Measurements from ENCODE around the gene ARHGEF28. TPM values are rescaled to one million over a fixed set of nuclear protein-coding genes. Genes with fewer than 3 reads are reported as not detected.

ARHGEF28 gene
- total RNA-seq, 1 experiment from 2014 or later: 6.1 TPM

GRCh38 chr5:73987915-73988314 is 361.9 kb downstream of the ARHGEF28 start:
- H3K27me3 ChIP-seq (ENCODE audit: insufficient read depth, low read length): no peaks in the 10 kb centered on the region
- no peak overlapping the region for H3K9ac ChIP-seq (ENCODE audit: low read length)
- ChIA-PET POLR2A (no interaction called here), RAD21 (ENCODE audit: low non-redundant PET in 1 of 2, low total read pairs in 2 of 2, uncharacterized antibody in 2 of 2, unreplicated experiment in 2 of 2) (no interaction called here), CTCF (no interaction called here)
- no peaks in the 10 kb centered on the region for H3K79me2 ChIP-seq (ENCODE audit: insufficient read depth, low read length)
- TF ChIP-seq TCF7L2 (IDR thresholded peaks at IDR 0.05; ENCODE audit: borderline replicate concordance, extremely low read depth, insufficient read depth, insufficient read length) (no peak), CTCF (IDR thresholded peaks at IDR 0.05 in 2 of 3, conservative IDR thresholded peaks at IDR 0.05 in 1 of 3; ENCODE audit: borderline replicate concordance in 1 of 3, insufficient read depth in 1 of 3, low read depth in 2 of 3, low read length in 2 of 3) (no peak), ATF3 (IDR thresholded peaks at IDR 0.05) (no peak), CEBPB (IDR thresholded peaks at IDR 0.05; ENCODE audit: low read depth) (no peak), MAX (IDR thresholded peaks at IDR 0.05) (no peak), REST (IDR thresholded peaks at IDR 0.05; ENCODE audit: low read depth) (no peak), POLR2A (IDR thresholded peaks at IDR 0.05; ENCODE audit: borderline replicate concordance, extremely low read depth, insufficient read depth, insufficient read length) (no peak), ZBTB33 (IDR thresholded peaks at IDR 0.05; ENCODE audit: extremely low read depth, insufficient replicate concordance, low read length) (no peak), YY1 (IDR thresholded peaks at IDR 0.05; ENCODE audit: extremely low read depth, insufficient replicate concordance, low read depth, low read length) (no peak), SRF (IDR thresholded peaks at IDR 0.05; ENCODE audit: low read depth) (no peak), POLR2AphosphoS5 (IDR thresholded peaks at IDR 0.05; ENCODE audit: low read depth, low read length) (no peak), ZNF274 (IDR thresholded peaks at IDR 0.05; ENCODE audit: low read depth, low read length) (no peak)
- H3K4me1 ChIP-seq (ENCODE audit: control insufficient read depth in 1 of 2, insufficient read depth in 2 of 2, low read length in 2 of 2): no peaks in the 10 kb centered on the region
- H3K4me3 ChIP-seq (replicated peaks in 1 of 2; ENCODE audit: low read depth in 1 of 2, low read length in 2 of 2): no peak overlapping the region
- intact Hi-C loops (cut with micrococcal nuclease): no loop called here
- no peaks in the 10 kb centered on the region for H3K9me2 ChIP-seq (ENCODE audit: insufficient read depth)
- H3K4me2 ChIP-seq (ENCODE audit: low read length): no peak overlapping the region
- no peak overlapping the region for H3K27ac ChIP-seq (ENCODE audit: low read depth, low read length)
- BruUV-seq (replicated peaks): no TSS peak
- H4K20me1 ChIP-seq (ENCODE audit: insufficient read depth): no peaks in the 10 kb centered on the region
- no peaks in the 10 kb centered on the region for H3K36me3 ChIP-seq (ENCODE audit: control insufficient read depth in 1 of 2, insufficient read depth in 2 of 2, low read length in 2 of 2)
- no peak for DNase-seq (ENCODE audit: low read depth, low spot score)
- H3K9me3 ChIP-seq (ENCODE audit: control insufficient read depth in 1 of 2, insufficient read depth in 1 of 2, low read depth in 1 of 2, low read length in 2 of 2): no peaks in the 10 kb centered on the region
- no peak overlapping the region for H2AFZ ChIP-seq (ENCODE audit: low read depth, low read length, poor library complexity, severe bottlenecking)
- no peak for ATAC-seq
